Measurements from ENCODE around the gene ZSCAN20.

- TF ChIP-seq CTCF (IDR thresholded peaks at IDR 0.05) (peak in 2 of 4 experiments; percentile 16 to 24), EP300 (IDR thresholded peaks at IDR 0.05) (no peak)
Observed at GRCh38 chr1:33430692-33431593, 41.5 kb upstream of the ZSCAN20 start, which contains the start of gene PHC2.
